Neural cell (in vitro differentiated cells): ENCODE measurements around the gene NSL1. TPM values are rescaled to one million over a fixed set of nuclear protein-coding genes. Genes with fewer than 3 reads are reported as not detected.

Experiments
- H2AFZ ChIP-seq: fragments of 200-600, 300-800 bp; sonication (generic), shearing (Covaris generic); 2 replicates; pipeline ENCODE4 v1.6.0; 2014; ENCODE audit warnings: low read depth, mild to moderate bottlenecking, antibody characterized with exemption, low read length, moderate library complexity
- H3F3A ChIP-seq: fragments of 200-600 bp; shearing (Covaris generic); 2 replicates; pipeline ENCODE4 v1.6.1; 2016; ENCODE audit warnings: mild to moderate bottlenecking, moderate library complexity, mixed read lengths, antibody characterized with exemption, low read length; ENCODE audit not compliant: insufficient read depth, poor library complexity, severe bottlenecking
- H3K27ac ChIP-seq: fragments of 200-600, 300-800 bp; sonication (generic), shearing (Covaris generic); 2 replicates; pipeline ENCODE4 v1.5.1; 2014; ENCODE audit warnings: mild to moderate bottlenecking, low read length, moderate library complexity
- H3K27me3 ChIP-seq: fragments of 300-800, 200-600 bp; sonication (generic), shearing (Covaris generic); 2 replicates; pipeline ENCODE4 v1.6.0; 2014; ENCODE audit warnings: mild to moderate bottlenecking, low read depth, low read length, moderate library complexity; ENCODE audit not compliant: insufficient read depth
- H3K36me3 ChIP-seq: fragments of 300-800, 200-600 bp; sonication (generic), shearing (Covaris generic); 2 replicates; pipeline ENCODE4 v1.5.1; 2014; ENCODE audit warnings: mild to moderate bottlenecking, antibody characterized with exemption, low read length, moderate library complexity; ENCODE audit not compliant: insufficient read depth
- H3K4me2 ChIP-seq: fragments of 300-800, 200-600 bp; sonication (generic), shearing (Covaris generic); 2 replicates; pipeline ENCODE4 v1.6.0; 2014; ENCODE audit warnings: mild to moderate bottlenecking, low read length
- H3K4me3 ChIP-seq: fragments of 300-800, 200-600 bp; sonication (generic), shearing (Covaris generic); 2 replicates; pipeline ENCODE4 v1.5.1; 2014; ENCODE audit warnings: mild to moderate bottlenecking, low read length, moderate library complexity
- H3K79me2 ChIP-seq: fragments of 200-600 bp; shearing (Covaris generic); replicated peaks from 2 replicates; pipeline ENCODE4 v1.6.0; 2014; ENCODE audit warnings: mild to moderate bottlenecking, low read length, moderate library complexity; ENCODE audit not compliant: insufficient read depth
- H3K9ac ChIP-seq: fragments of 300-800, 200-600 bp; sonication (generic), shearing (Covaris generic); 2 replicates; pipeline ENCODE4 v1.6.1; 2016; ENCODE audit warnings: mild to moderate bottlenecking, low read length, mixed read lengths
- H3K9me2 ChIP-seq: fragments of 200-600 bp; shearing (Covaris generic); 2 replicates; pipeline ENCODE4 v1.6.1; 2016; ENCODE audit warnings: mild to moderate bottlenecking, low read length, mixed read lengths; ENCODE audit not compliant: insufficient read depth
- H3K9me3 ChIP-seq: fragments of 200-600, 300-800 bp; sonication (generic), shearing (Covaris generic); 2 replicates; pipeline ENCODE4 v1.6.1; 2016; ENCODE audit warnings: mild to moderate bottlenecking, mixed run types, low read length, moderate library complexity, mixed read lengths
- H4K20me1 ChIP-seq: fragments of 200-600 bp; shearing (Covaris generic); 2 replicates; pipeline ENCODE4 v1.6.1; 2016; ENCODE audit warnings: mild to moderate bottlenecking, mixed run types; ENCODE audit not compliant: insufficient read depth
- EP300 ChIP-seq: fragments of 450-650 bp; conservative IDR thresholded peaks from 2 replicates; pipeline ENCODE4 v1.6.1; 2014; ENCODE audit warnings: antibody characterized with exemption, mild to moderate bottlenecking, moderate library complexity; ENCODE audit not compliant: poor library complexity, severe bottlenecking
- EZH2 ChIP-seq: fragments of 200-600, 300-800 bp; shearing (Covaris generic), sonication (generic); IDR thresholded peaks from 2 replicates; pipeline ENCODE4 v1.6.1; 2014; ENCODE audit warnings: antibody characterized with exemption, low read length, borderline replicate concordance, mild to moderate bottlenecking; ENCODE audit not compliant: insufficient read depth, poor library complexity, severe bottlenecking
- MXI1 ChIP-seq: fragments of 450-650 bp; conservative IDR thresholded peaks from 2 replicates; pipeline ENCODE4 v1.6.1; 2014; ENCODE audit warnings: antibody characterized with exemption, mild to moderate bottlenecking; ENCODE audit not compliant: poor library complexity, severe bottlenecking
- POLR2AphosphoS5 ChIP-seq: IDR thresholded peaks from 2 replicates; pipeline ENCODE4 v1.6.1; 2012
- RAD21 ChIP-seq: fragments of 450-650 bp; conservative IDR thresholded peaks from 2 replicates; pipeline ENCODE4 v1.6.1; 2014; ENCODE audit warnings: antibody characterized with exemption, mild to moderate bottlenecking, moderate library complexity
- SMC3 ChIP-seq: fragments of 450-650 bp; conservative IDR thresholded peaks from 2 replicates; pipeline ENCODE4 v1.6.1; 2014; ENCODE audit warnings: antibody characterized with exemption, mild to moderate bottlenecking, moderate library complexity; ENCODE audit not compliant: poor library complexity
- TAF1 ChIP-seq: IDR thresholded peaks from 2 replicates; pipeline ENCODE4 v1.6.1; 2012; ENCODE audit warnings: low read depth
- polyA plus RNA-seq: library from polyadenylated mRNA; depleted of rRNA; stranded (reverse); fragments of >200 nt; gene quantifications from 2 replicates; pipeline ENCODE4 v1.2.3, GENCODE V29; 2014
- TF ChIP-seq, protein P1 (sequence below): fragments of 450-650 bp; IDR thresholded peaks from 2 replicates; pipeline ENCODE4 v1.5.1; 2014; ENCODE audit warnings: antibody characterized with exemption, mild to moderate bottlenecking, moderate library complexity; ENCODE audit not compliant: poor library complexity, severe bottlenecking
- TF ChIP-seq, protein P2 (sequence below): IDR thresholded peaks from 2 replicates; pipeline ENCODE4 v1.6.1; 2012; ENCODE audit warnings: borderline replicate concordance

NSL1 gene
- polyA plus RNA-seq, 1 donor from 2014 or later = 40.4 TPM

- H3K79me2 ChIP-seq = no peaks in the 10 kb centered on the region
- TF ChIP-seq, protein P1, sequence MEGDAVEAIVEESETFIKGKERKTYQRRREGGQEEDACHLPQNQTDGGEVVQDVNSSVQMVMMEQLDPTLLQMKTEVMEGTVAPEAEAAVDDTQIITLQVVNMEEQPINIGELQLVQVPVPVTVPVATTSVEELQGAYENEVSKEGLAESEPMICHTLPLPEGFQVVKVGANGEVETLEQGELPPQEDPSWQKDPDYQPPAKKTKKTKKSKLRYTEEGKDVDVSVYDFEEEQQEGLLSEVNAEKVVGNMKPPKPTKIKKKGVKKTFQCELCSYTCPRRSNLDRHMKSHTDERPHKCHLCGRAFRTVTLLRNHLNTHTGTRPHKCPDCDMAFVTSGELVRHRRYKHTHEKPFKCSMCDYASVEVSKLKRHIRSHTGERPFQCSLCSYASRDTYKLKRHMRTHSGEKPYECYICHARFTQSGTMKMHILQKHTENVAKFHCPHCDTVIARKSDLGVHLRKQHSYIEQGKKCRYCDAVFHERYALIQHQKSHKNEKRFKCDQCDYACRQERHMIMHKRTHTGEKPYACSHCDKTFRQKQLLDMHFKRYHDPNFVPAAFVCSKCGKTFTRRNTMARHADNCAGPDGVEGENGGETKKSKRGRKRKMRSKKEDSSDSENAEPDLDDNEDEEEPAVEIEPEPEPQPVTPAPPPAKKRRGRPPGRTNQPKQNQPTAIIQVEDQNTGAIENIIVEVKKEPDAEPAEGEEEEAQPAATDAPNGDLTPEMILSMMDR = no peak
- TF ChIP-seq MXI1 (no peak), RAD21 (no peak), EP300 (no peak), POLR2AphosphoS5 (no peak), SMC3 (no peak), TAF1 (no peak), EZH2 (no peak)
- TF ChIP-seq, protein P2, sequence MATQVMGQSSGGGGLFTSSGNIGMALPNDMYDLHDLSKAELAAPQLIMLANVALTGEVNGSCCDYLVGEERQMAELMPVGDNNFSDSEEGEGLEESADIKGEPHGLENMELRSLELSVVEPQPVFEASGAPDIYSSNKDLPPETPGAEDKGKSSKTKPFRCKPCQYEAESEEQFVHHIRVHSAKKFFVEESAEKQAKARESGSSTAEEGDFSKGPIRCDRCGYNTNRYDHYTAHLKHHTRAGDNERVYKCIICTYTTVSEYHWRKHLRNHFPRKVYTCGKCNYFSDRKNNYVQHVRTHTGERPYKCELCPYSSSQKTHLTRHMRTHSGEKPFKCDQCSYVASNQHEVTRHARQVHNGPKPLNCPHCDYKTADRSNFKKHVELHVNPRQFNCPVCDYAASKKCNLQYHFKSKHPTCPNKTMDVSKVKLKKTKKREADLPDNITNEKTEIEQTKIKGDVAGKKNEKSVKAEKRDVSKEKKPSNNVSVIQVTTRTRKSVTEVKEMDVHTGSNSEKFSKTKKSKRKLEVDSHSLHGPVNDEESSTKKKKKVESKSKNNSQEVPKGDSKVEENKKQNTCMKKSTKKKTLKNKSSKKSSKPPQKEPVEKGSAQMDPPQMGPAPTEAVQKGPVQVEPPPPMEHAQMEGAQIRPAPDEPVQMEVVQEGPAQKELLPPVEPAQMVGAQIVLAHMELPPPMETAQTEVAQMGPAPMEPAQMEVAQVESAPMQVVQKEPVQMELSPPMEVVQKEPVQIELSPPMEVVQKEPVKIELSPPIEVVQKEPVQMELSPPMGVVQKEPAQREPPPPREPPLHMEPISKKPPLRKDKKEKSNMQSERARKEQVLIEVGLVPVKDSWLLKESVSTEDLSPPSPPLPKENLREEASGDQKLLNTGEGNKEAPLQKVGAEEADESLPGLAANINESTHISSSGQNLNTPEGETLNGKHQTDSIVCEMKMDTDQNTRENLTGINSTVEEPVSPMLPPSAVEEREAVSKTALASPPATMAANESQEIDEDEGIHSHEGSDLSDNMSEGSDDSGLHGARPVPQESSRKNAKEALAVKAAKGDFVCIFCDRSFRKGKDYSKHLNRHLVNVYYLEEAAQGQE = no peak
- no peak overlapping the region for H2AFZ ChIP-seq
- no peaks in the 10 kb centered on the region for H3F3A ChIP-seq
- H3K4me2 ChIP-seq = no peak overlapping the region
- H3K9ac ChIP-seq = no peak overlapping the region
- H3K27ac ChIP-seq = no peak overlapping the region
- H3K9me3 ChIP-seq = no peaks in the 10 kb centered on the region
- no peak overlapping the region for H3K4me3 ChIP-seq
- no peaks in the 10 kb centered on the region for H3K36me3 ChIP-seq
- H3K27me3 ChIP-seq = no peaks in the 10 kb centered on the region
- no peaks in the 10 kb centered on the region for H4K20me1 ChIP-seq
- H3K9me2 ChIP-seq = no peaks in the 10 kb centered on the region
These were observed 107.0 kb downstream of the NSL1 start for GRCh38 chr1:212684521-212685090.

GRCh38 chr1:212684076-212684475 lies 107.5 kb downstream of the NSL1 start:
- H3K9me2 ChIP-seq = no peaks in the 10 kb centered on the region
- TF ChIP-seq, protein P1 = no peak
- no peak for TF ChIP-seq SMC3
- TF ChIP-seq RAD21 = no peak
- TF ChIP-seq EZH2 = no peak
- TF ChIP-seq EP300 = no peak
- TF ChIP-seq, protein P2 = no peak
- TF ChIP-seq MXI1 = no peak
- TF ChIP-seq TAF1 = no peak
- TF ChIP-seq POLR2AphosphoS5 = no peak
- no peaks in the 10 kb centered on the region for H3K9me3 ChIP-seq

More at GRCh38 chr1:212684076-212684475, 107.5 kb downstream of the NSL1 start:
- Histone ChIP-seq H3K27me3 (no peaks in the 10 kb centered on the region), H3F3A (no peaks in the 10 kb centered on the region), H4K20me1 (no peaks in the 10 kb centered on the region), H3K36me3 (no peaks in the 10 kb centered on the region), H3K4me3 (no peak overlapping the region), H3K4me2 (no peak overlapping the region), H3K79me2 (no peaks in the 10 kb centered on the region), H2AFZ (no peak overlapping the region), H3K9ac (no peak overlapping the region), H3K27ac (no peak overlapping the region)
